DND-41 (cell line): Measurements from ENCODE around the gene AFF2.

ENCODE experiments used
- ATAC-seq: fragments of 200-7000 bp; cut with Tn5 transposase; 3 replicates; pipeline ENCODE4 v1.9.1; 2021; ENCODE audit warnings: low read depth; ENCODE audit not compliant: insufficient read depth
- DNase-seq: peaks from one replicate; pipeline ENCODE4 v3.0.0-alpha.2; 2020
- H2AFZ ChIP-seq: 2 replicates; pipeline ENCODE4 v1.6.0; 2012; ENCODE audit warnings: low read depth, low read length
- H3K27ac ChIP-seq: 2 replicates; pipeline ENCODE4 v1.5.1; 2012; ENCODE audit warnings: low read length, inconsistent platforms
- H3K27me3 ChIP-seq: fragments of 200-600 bp; sonication (generic); 2 replicates; pipeline ENCODE4 v1.6.0; 2012; ENCODE audit warnings: low read length, mild to moderate bottlenecking, inconsistent platforms; ENCODE audit not compliant: insufficient read depth, poor library complexity
- H3K36me3 ChIP-seq: 2 replicates; pipeline ENCODE4 v1.5.1; 2012; ENCODE audit warnings: low read length, inconsistent platforms; ENCODE audit not compliant: insufficient read depth
- H3K4me1 ChIP-seq: 2 replicates; pipeline ENCODE4 v1.5.1; 2012; ENCODE audit warnings: mild to moderate bottlenecking, low read length; ENCODE audit not compliant: insufficient read depth
- H3K4me2 ChIP-seq: 2 replicates; pipeline ENCODE4 v1.6.0; 2012; ENCODE audit warnings: mild to moderate bottlenecking, moderate library complexity, low read length, inconsistent platforms; ENCODE audit not compliant: insufficient read depth
- H3K4me3 ChIP-seq, 2 experiments: fragments of 200-600 bp in 1 of 2; shearing (Covaris generic) in 1 of 2; 2 replicates each; pipeline ENCODE4 v1.5.1; 2012 to 2016; ENCODE audit warnings: inconsistent platforms in 2 of 2, low read length in 2 of 2, mild to moderate bottlenecking in 2 of 2, low read depth in 1 of 2, moderate library complexity in 1 of 2
- H3K79me2 ChIP-seq: 2 replicates; pipeline ENCODE4 v1.6.0; 2012; ENCODE audit warnings: low read length, inconsistent platforms; ENCODE audit not compliant: insufficient read depth
- H3K9ac ChIP-seq: 2 replicates; pipeline ENCODE4 v1.6.0; 2012; ENCODE audit warnings: low read depth, mild to moderate bottlenecking, inconsistent platforms, low read length, moderate library complexity
- H3K9me3 ChIP-seq: 2 replicates; pipeline ENCODE4 v1.5.1; 2012; ENCODE audit warnings: low read length, moderate library complexity, mild to moderate bottlenecking, inconsistent platforms; ENCODE audit not compliant: insufficient read depth, severe bottlenecking
- H4K20me1 ChIP-seq: 2 replicates; pipeline ENCODE4 v1.6.0; 2012; ENCODE audit warnings: low read length; ENCODE audit not compliant: insufficient read depth
- EZH2 ChIP-seq: IDR thresholded peaks from 3 replicates; pipeline ENCODE4 v1.6.1; 2012; ENCODE audit warnings: borderline replicate concordance, low read depth, mild to moderate bottlenecking, moderate library complexity, low read length, inconsistent platforms; ENCODE audit not compliant: severe bottlenecking
- TF ChIP-seq, protein P1 (sequence below): IDR thresholded peaks from 2 replicates; pipeline ENCODE4 v1.5.1; 2012; ENCODE audit warnings: borderline replicate concordance, low read length, moderate library complexity, mild to moderate bottlenecking; ENCODE audit not compliant: poor library complexity, severe bottlenecking; ENCODE audit errors: extremely low read depth

Gene AFF2

GRCh38 chrX:148633218-148633908, 132.9 kb downstream of the AFF2 start:
- H3K27ac ChIP-seq: no peak overlapping the region
- H2AFZ ChIP-seq: no peak overlapping the region
- H3K9me3 ChIP-seq: no peaks in the 10 kb centered on the region
- no peak overlapping the region for H3K4me3 ChIP-seq
- H3K9ac ChIP-seq: no peak overlapping the region
- 0 out of 2 replicates have a peak, but pooled peaks cover 2% of the 10 kb centered on the region for H3K79me2 ChIP-seq
- TF ChIP-seq, protein P1, sequence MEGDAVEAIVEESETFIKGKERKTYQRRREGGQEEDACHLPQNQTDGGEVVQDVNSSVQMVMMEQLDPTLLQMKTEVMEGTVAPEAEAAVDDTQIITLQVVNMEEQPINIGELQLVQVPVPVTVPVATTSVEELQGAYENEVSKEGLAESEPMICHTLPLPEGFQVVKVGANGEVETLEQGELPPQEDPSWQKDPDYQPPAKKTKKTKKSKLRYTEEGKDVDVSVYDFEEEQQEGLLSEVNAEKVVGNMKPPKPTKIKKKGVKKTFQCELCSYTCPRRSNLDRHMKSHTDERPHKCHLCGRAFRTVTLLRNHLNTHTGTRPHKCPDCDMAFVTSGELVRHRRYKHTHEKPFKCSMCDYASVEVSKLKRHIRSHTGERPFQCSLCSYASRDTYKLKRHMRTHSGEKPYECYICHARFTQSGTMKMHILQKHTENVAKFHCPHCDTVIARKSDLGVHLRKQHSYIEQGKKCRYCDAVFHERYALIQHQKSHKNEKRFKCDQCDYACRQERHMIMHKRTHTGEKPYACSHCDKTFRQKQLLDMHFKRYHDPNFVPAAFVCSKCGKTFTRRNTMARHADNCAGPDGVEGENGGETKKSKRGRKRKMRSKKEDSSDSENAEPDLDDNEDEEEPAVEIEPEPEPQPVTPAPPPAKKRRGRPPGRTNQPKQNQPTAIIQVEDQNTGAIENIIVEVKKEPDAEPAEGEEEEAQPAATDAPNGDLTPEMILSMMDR: no peak
- no peak for TF ChIP-seq EZH2
- no peaks in the 10 kb centered on the region for H3K36me3 ChIP-seq
- H3K27me3 ChIP-seq: no peaks in the 10 kb centered on the region
- ATAC-seq (no peak), DNase-seq (no peak)
- no peak overlapping the region for H3K4me2 ChIP-seq
- no peaks in the 10 kb centered on the region for H4K20me1 ChIP-seq
- H3K4me1 ChIP-seq: no peaks in the 10 kb centered on the region

DNA sequence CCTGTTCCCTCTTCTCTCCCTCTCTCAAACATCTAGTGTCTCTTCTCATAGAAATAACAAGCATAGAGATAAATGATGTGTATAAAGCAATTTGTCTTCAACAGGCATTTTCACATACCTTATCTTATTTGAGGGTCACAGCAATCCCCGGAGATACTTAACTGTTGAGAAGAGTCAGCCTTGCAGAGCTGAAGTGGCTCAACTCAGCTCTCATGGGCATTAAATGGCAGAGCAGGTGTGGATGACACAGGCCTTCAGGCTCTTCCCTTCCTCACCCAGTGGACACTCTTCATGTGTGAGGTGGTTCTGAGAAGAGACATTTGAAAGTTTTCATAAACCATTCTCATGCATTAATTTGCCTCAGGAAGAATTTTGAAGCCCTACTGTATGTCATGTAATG, 134.2 kb downstream of the AFF2 start:
- TF ChIP-seq, protein P1: no peak
- TF ChIP-seq EZH2: no peak
- H3K79me2 ChIP-seq: 0 out of 2 replicates have a peak, but pooled peaks cover 2% of the 10 kb centered on the region
- H3K36me3 ChIP-seq: no peaks in the 10 kb centered on the region
- H3K4me3 ChIP-seq: no peak overlapping the region
- no peaks in the 10 kb centered on the region for H4K20me1 ChIP-seq
- H3K27ac ChIP-seq: no peak overlapping the region
- H2AFZ ChIP-seq: no peak overlapping the region
- no peak overlapping the region for H3K4me2 ChIP-seq
- DNase-seq (no peak), ATAC-seq (no peak)
- no peaks in the 10 kb centered on the region for H3K9me3 ChIP-seq
- no peaks in the 10 kb centered on the region for H3K4me1 ChIP-seq
- no peaks in the 10 kb centered on the region for H3K27me3 ChIP-seq
- no peak overlapping the region for H3K9ac ChIP-seq

DNA sequence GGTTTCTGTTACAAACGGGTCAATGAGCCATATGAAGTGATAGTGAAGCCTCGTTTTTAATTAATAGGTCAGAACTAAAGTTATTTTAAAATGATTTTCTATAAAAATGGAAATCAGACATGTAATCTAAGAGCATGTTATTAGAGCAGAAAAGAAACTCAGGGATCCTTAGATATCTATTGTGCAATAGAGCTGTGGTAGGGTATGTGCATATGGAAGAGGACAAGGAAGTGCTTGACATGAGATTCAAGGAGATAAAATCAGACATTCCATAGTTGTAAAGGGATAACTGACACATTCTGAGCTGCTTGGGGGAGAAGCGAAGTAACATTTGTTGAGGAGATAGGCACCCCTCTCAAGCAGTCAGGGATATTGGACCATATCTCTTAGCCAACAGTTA, 143.0 kb downstream of the AFF2 start:
- no peak for ATAC-seq
- H3K4me3 ChIP-seq: no peak overlapping the region
- no peaks in the 10 kb centered on the region for H3K27me3 ChIP-seq
- no peak for DNase-seq
- H3K9ac ChIP-seq: no peak overlapping the region
- H3K79me2 ChIP-seq: peaks cover 3% of the 10 kb centered on the region
- no peak overlapping the region for H3K4me2 ChIP-seq
- H3K9me3 ChIP-seq: no peaks in the 10 kb centered on the region
- no peak overlapping the region for H3K27ac ChIP-seq
- no peaks in the 10 kb centered on the region for H3K36me3 ChIP-seq
- TF ChIP-seq EZH2: no peak
- TF ChIP-seq, protein P1: no peak
- no peaks in the 10 kb centered on the region for H4K20me1 ChIP-seq
- H2AFZ ChIP-seq: no peak overlapping the region
- H3K4me1 ChIP-seq: no peaks in the 10 kb centered on the region
